HEK293T (cell line): Measurements from ENCODE around the gene KRTAP22-2.

Experiments
- ARNT ChIP-seq: fragments of 450-650 bp; IDR thresholded peaks from 2 replicates; pipeline ENCODE4 v1.6.1; 2017; ENCODE audit warnings: mild to moderate bottlenecking
- CTBP1 ChIP-seq: fragments of 450-650 bp; IDR thresholded peaks from 2 replicates; pipeline ENCODE4 v1.6.1; 2016; ENCODE audit warnings: borderline replicate concordance
- ELF4 ChIP-seq: fragments of 450-650 bp; IDR thresholded peaks from 2 replicates; pipeline ENCODE4 v1.6.1; 2017; ENCODE audit warnings: antibody characterized with exemption
- FOXA1 ChIP-seq: fragments of 450-650 bp; IDR thresholded peaks from 2 replicates; pipeline ENCODE4 v1.6.1; 2016; ENCODE audit warnings: mild to moderate bottlenecking
- FOXK2 ChIP-seq: fragments of 450-650 bp; IDR thresholded peaks from 2 replicates; pipeline ENCODE4 v1.6.1; 2016; ENCODE audit warnings: mild to moderate bottlenecking
- FOXM1 ChIP-seq: fragments of 450-650 bp; IDR thresholded peaks from 2 replicates; pipeline ENCODE4 v1.6.1; 2017; ENCODE audit warnings: mild to moderate bottlenecking, borderline replicate concordance
- L3MBTL2 ChIP-seq: fragments of 450-650 bp; conservative IDR thresholded peaks from 2 replicates; pipeline ENCODE4 v1.6.1; 2016; ENCODE audit warnings: mild to moderate bottlenecking
- LEF1 ChIP-seq: fragments of 450-650 bp; IDR thresholded peaks from 2 replicates; pipeline ENCODE4 v1.6.1; 2017; ENCODE audit warnings: mild to moderate bottlenecking, borderline replicate concordance
- SP1 ChIP-seq: fragments of 450-650 bp; IDR thresholded peaks from 2 replicates; pipeline ENCODE4 v1.6.1; 2017
- SUZ12 ChIP-seq: fragments of 450-650 bp; IDR thresholded peaks from 2 replicates; pipeline ENCODE4 v1.6.1; 2016; ENCODE audit warnings: mild to moderate bottlenecking
- ZNF384 ChIP-seq: fragments of 450-650 bp; IDR thresholded peaks from 2 replicates; pipeline ENCODE4 v1.6.1; 2016

DNA sequence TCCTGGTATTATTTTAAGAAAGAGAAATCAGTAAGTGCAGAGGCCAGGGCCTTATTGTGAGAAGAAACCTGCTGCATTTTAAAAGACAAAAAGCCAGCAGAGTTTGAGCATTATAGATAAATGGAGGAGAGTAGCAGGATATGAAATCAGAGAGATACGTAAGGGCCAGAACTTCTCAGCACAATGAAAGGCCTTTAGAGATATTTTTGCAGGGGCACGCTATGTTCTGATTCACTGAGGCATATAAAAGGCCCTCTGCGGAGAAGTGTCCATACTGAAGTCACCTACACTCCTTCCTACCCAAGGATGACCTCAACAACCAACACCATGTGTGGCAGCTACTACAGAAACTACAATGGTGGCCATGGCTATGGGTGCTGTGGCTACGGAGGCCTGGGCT is 1.9 kb upstream of the KRTAP22-2 start, which contains the start of gene KRTAP6-3:
- no peak for TF ChIP-seq ZNF384
- TF ChIP-seq FOXM1, result no peak
- TF ChIP-seq LEF1, result no peak
- TF ChIP-seq ELF4, result no peak
- no peak for TF ChIP-seq L3MBTL2
- no peak for TF ChIP-seq CTBP1
- no peak for TF ChIP-seq SUZ12
- no peak for TF ChIP-seq FOXA1
- TF ChIP-seq SP1, result no peak
- no peak for TF ChIP-seq FOXK2
- no peak for TF ChIP-seq ARNT
